HG03135 (cell line): Measurements from ENCODE around the gene CNGB1.
"Not testable (repeated sequence)": the region's sequence is repeated elsewhere in the genome, so short reads cannot be mapped to it uniquely, and the experiment has no call there.

Experiments
- ATAC-seq: cut with Tn5 transposase; IDR thresholded peaks from one replicate; pipeline ENCODE4 v1.9.1; 2021; ENCODE audit warnings: mild to moderate bottlenecking, moderate library complexity; ENCODE audit not compliant: unreplicated experiment

Gene CNGB1

DNA sequence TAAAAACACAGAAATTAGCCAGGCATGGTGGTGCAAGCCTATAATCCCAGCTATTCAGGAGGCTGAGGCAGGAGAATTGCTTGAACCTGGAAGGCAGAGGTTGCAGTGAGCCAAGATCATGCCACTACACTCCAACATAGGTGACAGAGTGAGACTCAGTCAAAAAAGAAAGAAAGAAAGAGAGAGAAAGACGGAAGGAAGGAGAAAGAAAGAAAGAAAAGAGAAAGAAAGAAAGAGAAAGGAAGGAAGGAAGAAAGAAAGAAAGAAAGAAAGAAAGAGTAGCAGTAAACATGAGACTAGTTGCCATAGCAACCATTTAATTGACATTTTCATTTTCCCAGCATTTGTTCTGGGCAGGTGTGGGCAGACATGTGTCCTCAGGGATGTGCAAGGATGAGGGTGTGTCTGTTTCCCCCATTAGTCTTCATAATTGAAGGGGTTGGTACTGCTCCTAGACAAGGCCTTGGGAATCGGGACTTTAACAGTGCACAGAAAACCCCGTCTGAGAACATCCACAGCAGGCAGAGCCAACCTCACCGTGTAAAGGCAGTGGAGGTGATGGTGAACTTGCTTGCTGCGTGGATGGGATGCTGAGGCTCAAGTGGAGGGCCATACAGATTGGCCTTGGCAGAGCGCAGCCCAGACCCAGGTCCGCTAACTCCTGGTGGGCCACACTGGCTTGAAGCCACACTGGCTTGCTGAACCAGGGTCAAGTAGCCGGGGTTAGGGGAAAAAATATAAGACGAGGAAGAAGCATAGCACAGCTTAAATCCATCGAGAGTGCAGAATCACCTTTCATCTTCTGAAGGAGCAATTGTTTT is 133.4 kb downstream of the CNGB1 start:
- ATAC-seq, result no peak

DNA sequence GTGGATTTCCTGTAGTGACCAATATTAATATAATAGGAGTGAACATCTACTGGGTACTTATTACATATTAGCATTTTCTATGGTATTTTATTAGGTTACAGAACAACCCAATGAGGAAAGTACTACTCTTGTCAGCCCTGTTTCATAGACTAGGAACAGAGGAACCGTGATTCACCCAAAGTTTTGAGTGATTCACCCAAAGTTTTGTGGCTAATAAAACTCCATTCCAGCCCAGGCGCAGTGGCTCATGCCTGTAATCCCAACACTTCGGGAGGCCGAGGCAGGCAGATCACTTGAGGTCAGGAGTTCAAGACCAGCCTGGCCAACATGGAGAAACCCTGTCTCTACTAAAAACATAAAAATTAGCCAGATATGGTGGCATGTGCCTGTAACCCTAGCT is 135.5 kb downstream of the CNGB1 start:
- ATAC-seq, result not testable (repeated sequence)

DNA sequence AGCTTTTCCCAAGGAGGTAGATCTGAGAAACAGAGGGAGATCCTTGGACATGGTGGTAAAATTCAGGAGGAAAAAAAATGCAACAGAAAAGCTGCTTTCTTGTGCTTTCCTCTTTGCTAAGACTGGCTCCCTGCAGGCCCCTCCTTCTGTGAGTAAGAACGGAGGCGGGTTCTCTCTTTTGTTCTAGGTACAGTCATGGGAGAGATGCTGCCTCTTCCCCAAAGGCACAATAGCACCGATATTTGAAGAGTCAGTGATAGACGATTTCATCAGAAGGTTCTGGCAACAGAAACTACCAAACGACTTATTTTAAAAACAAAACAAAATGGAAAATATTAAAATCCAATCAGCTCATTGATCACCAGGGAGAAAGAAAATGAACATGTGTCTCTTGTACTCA is 136.0 kb downstream of the CNGB1 start:
- ATAC-seq, result no peak
